Kidney epithelial cell (primary cell): ENCODE data around the gene DZANK1. TPM values are rescaled to one million over a fixed set of nuclear protein-coding genes. Genes with fewer than 3 reads are reported as not detected.

Experiments used
- DNase-seq: peaks from one replicate; pipeline ENCODE4 v3.0.0-alpha.2; 2010; ENCODE audit warnings: low read depth
- H3K27me3 ChIP-seq: 2 replicates; pipeline ENCODE4 v1.6.0; 2011; ENCODE audit warnings: low read length; ENCODE audit not compliant: control insufficient read depth, insufficient read depth
- H3K36me3 ChIP-seq: 2 replicates; pipeline ENCODE4 v1.5.1; 2011; ENCODE audit warnings: low read length; ENCODE audit not compliant: control insufficient read depth, insufficient read depth
- H3K4me3 ChIP-seq: 2 replicates; pipeline ENCODE4 v1.5.1; 2011; ENCODE audit warnings: low read depth, mild to moderate bottlenecking, control low read depth, low read length
- total RNA-seq: library from RNA; depleted of rRNA; stranded (reverse); fragments of >200 nt; gene quantifications from 2 replicates; pipeline ENCODE4 v1.2.3, GENCODE V29; 2015
- TF ChIP-seq, protein P1 (sequence below): IDR thresholded peaks from 2 replicates; pipeline ENCODE4 v1.5.1; 2011; ENCODE audit warnings: mild to moderate bottlenecking, moderate library complexity, low read length, control low read depth, inconsistent platforms; ENCODE audit not compliant: insufficient read depth, poor library complexity, severe bottlenecking

The DZANK1 gene
- total RNA-seq, 1 donor from 2014 or later = 1.4 TPM

GRCh38 chr20:18496740-18497592 is 30.1 kb upstream of the DZANK1 start, which contains the start of gene RBBP9:
RBBP9 (minus strand) TSS chr20:18497225; CDS start chr20:18497167, 58 bp downstream.
- Histone ChIP-seq H3K4me3 (peak within 1 kb of the TSS; percentile 95), H3K27me3 (no peaks in the 10 kb centered on the region), H3K36me3 (no peaks in the 10 kb centered on the region)
- TF ChIP-seq, protein P1, sequence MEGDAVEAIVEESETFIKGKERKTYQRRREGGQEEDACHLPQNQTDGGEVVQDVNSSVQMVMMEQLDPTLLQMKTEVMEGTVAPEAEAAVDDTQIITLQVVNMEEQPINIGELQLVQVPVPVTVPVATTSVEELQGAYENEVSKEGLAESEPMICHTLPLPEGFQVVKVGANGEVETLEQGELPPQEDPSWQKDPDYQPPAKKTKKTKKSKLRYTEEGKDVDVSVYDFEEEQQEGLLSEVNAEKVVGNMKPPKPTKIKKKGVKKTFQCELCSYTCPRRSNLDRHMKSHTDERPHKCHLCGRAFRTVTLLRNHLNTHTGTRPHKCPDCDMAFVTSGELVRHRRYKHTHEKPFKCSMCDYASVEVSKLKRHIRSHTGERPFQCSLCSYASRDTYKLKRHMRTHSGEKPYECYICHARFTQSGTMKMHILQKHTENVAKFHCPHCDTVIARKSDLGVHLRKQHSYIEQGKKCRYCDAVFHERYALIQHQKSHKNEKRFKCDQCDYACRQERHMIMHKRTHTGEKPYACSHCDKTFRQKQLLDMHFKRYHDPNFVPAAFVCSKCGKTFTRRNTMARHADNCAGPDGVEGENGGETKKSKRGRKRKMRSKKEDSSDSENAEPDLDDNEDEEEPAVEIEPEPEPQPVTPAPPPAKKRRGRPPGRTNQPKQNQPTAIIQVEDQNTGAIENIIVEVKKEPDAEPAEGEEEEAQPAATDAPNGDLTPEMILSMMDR = no peak
- peak; percentile 39 for DNase-seq

DNA sequence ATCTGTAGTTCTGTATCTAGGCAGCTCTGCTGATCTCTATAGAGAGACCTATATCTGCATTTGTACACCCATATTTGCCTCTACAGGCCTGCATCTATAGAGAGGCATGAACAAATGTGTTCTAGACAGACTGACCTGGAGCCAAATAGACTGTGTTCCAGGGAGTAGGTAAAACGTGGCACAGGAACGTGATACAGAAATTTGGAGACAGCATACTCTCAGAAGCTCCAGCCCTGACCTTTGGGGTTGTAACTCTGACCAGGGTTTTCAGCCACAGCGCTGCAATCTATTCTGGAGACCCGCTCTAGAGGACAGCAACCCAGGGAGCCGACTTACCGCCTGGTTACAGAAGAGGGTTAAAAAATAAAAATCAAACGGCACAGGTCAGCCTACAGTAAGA is 29.2 kb upstream of the DZANK1 start:
- Histone ChIP-seq H3K27me3 (no peaks in the 10 kb centered on the region), H3K36me3 (no peaks in the 10 kb centered on the region), H3K4me3 (peak overlapping the region; percentile 95)
- TF ChIP-seq, protein P1 = no peak
- no peak for DNase-seq

DNA sequence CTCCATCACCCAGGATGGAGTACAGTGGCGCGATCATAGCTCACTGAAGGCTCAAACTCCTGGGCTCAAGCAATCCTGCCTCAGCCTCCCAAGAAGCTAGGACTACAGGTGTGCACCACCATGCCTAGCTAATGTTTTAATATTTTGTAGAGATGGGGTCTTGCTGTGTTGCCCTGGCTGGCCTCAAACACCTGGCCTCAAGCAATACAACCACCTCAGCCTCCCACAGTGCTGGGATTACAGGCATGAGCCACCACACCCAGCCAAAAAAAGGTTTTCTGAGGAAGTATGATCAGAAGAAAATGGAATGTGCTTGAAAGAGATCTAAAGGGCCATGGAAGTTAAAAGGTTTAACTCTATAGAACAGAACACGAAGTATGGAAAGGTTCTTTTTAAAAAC is 21.5 kb upstream of the DZANK1 start:
- Histone ChIP-seq H3K27me3 (no peaks in the 10 kb centered on the region), H3K4me3 (no peak overlapping the region), H3K36me3 (no peaks in the 10 kb centered on the region)
- DNase-seq = no peak
- TF ChIP-seq, protein P1 = no peak

DNA sequence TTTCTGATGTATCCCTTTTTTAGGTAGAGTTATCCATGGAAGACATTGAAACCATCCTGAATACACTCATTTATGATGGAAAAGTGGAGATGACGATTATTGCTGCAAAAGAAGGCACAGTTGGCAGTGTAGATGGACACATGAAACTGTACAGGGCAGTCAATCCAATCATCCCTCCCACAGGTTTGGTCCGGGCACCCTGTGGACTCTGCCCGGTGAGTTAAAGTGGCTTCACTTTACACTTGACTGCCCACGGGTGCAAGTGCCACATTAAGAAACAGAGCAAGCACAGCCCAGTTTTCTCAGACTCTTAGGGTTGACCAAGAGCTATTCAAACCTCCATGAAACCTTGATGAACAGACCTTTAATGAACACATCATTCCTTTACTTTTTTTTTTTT is 14.8 kb upstream of the DZANK1 start:
- Histone ChIP-seq H3K27me3 (no peaks in the 10 kb centered on the region), H3K36me3 (no peaks in the 10 kb centered on the region), H3K4me3 (no peak overlapping the region)
- DNase-seq = no peak
- TF ChIP-seq, protein P1 = no peak

- H3K4me3 ChIP-seq = no peak overlapping the region
- TF ChIP-seq, protein P1 = no peak
- no peaks in the 10 kb centered on the region for H3K36me3 ChIP-seq
- H3K27me3 ChIP-seq = no peaks in the 10 kb centered on the region
- DNase-seq = no peak
These were observed 11.0 kb upstream of the DZANK1 start for GRCh38 chr20:18477821-18478220.
